IPS-NIHi7 (cell line): ENCODE measurements around the gene LBR.
"Not testable (repeated sequence)": the region's sequence is repeated elsewhere in the genome, so short reads cannot be mapped to it uniquely, and the experiment has no call there.

Experiments used
- DNase-seq: peaks from one replicate; pipeline ENCODE4 v3.0.0; 2012; ENCODE audit warnings: mixed read lengths; ENCODE audit errors: extremely low spot score

LBR gene

DNA sequence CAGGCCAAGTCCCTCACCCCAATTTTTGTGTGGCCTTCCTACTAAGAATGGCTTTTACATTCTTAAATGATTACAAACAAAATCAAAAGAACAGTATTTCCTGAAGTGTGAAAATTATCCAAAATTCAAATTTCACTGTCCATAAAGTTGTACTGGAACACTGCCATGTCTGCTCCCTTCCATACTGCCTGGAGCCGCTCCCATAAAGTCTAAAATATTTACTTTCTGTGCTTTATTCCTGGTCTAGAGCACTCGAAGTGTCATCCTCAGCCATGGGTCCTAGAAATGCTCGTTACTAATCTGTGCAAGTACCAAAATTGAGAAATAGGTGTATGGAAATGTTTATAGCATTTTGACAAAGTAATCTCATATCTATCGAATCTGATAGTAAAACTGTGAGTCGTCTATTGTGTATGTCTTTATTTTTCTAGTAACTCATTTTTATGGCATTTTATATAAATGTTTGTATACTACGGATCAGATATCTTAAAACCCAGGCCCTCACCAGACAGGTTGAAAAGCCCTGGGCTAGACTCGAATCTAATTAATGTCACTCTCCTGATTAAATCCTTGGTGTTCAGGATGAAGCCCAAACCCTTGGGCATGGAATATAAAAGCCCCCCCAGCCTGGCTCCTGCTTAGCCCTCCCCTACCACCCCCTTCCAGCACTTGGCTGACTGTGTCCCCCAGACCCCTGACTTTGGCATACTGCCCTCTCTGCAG is 4.9 kb downstream of the LBR start:
- no peak for DNase-seq

DNA sequence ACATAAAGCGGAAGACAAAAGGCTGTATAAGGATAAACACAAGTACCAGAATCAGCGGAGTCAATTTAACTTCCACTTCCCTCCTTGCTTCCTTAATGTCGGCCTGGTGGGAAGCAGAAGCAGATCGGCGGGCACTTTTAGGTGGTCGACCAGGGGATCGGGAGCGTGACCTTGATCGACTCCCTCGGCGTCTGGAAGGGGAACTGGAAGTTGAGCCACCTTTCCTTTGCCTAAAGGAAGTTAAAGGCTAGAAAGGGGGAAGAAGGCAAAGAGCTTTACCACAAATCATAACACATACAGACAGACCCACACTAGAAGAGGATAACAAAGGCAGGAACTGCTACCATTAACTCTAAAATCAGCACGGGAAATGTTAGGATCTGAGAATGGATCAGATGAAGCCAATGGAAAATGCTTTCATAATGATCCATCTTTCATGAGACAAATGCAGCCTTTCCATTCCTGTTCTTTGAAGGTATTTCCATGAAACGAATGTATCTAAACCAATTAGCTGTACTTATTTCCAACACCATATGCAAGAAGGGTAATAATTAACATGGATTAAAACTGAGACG is 5.7 kb downstream of the LBR start:
- DNase-seq: no peak

DNA sequence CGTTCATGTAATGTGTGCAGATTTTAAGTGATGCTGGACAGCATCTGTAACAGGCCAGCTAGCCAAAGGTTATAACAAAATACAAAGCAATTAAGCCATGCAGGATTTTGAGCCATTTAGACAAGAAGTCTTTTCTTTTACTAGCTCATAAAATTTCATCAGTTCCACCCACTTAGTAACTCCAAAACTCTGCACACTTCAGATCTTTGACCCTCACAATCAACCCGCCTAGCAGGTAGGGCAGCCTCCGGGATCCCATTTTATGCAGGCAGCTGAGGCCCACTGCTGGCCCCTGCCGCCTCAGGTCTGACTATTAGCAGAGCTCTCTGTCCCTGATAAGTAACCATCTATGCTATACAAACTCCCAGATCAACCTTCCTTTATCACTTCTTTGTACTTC is 9.2 kb downstream of the LBR start:
- no peak for DNase-seq

DNA sequence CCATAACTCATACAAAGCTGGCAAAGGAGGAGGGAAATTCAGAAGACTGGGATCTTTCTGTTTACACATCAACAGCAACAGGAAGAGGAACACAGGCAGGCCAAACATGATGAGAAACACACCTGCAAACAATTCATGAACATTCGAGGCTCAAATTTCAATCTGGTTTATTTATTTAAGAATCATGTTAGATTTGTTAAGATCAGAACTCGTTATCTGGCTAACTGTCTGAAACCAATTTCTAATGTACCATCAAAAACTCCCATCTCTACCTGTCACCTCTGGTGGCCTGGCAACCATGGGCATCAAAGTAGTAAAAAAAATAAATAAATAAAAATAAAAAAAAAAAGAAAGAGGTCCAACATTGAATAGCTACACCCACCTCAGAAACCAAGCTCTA is 9.8 kb downstream of the LBR start:
- no peak for DNase-seq

DNA sequence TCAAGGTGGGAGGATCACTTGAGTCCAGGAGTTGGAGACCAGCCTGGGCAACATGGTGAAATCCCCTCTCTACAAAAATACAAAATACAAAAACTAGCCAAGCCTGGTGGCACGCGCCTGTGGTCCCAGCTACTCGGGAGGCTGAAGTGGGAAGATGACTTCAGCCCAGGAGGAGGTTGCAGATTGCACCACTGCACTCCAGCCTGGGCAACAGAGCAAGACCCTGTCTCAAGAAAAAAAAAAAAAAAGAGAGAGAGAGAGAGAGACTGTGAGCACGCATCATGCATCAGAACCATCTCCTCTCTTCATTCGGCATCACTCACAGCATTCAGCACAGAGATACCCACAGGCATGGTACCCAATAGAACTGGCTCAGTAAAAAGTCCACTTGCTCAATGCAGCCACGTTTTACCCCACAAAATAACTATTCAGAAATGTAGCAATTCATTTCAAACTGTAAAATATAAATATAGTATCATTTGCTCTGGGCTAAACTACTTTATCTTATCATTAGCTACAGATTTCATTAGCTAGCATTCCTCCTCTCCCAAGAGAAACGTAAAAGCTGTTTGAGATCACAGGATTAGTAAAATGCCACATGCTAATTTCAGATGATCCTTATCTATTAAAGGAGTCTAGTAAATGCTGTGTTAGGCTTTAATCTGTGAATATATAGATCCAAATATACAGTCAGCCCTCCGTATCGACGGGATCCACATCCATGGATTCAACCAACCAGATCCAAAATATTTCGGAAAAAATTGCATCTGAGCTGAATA is 11.7 kb downstream of the LBR start:
- DNase-seq: no peak

DNA sequence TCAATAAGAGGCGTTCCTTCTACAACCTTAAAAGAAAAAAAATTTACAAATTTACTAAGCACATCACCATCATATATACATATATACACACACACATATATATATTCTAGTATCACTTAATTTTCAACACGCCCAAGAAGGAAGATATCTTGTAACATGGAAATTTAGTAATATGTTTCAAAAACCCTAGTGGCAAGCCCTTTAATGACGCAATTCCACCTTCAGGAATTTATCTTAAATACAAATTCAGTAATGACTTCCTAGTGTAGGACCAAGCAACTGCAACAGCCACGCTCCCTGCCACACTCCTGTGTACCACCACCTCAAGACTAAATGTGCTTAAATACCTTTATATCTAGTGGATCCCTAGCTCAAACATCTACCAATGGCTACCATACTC is 12.5 kb downstream of the LBR start:
- DNase-seq: no peak

DNA sequence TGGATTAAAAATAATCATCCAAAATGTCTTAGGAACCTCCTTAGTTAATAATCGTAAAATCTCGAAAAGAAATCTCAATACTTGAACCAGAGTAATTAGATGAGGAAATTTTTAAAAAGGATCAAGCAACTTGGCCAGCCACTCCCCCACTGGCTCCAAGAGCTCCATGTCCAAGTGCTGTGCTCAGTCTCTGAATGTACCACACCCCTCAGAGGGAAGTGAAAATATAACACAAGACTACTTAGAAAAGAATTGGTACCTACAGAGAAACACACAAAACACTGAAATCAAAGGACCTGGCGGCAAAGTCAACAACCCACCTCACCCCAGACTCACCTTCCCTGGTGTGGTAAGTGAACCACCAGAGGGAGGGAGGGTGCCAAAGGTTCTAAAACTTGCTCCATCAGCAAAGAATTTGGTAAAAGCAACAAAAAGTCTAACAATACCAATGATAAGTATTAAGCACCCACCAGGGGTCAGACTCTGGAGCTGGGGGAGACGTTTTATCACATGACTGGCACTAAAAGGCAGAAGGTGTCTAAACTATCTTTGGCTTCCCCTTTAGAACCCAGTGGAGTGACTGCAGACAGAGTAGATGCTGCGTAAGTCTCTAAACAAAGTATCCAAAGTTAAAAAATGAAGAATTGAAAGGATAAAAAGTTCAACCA is 14.0 kb downstream of the LBR start:
- no peak for DNase-seq

DNA sequence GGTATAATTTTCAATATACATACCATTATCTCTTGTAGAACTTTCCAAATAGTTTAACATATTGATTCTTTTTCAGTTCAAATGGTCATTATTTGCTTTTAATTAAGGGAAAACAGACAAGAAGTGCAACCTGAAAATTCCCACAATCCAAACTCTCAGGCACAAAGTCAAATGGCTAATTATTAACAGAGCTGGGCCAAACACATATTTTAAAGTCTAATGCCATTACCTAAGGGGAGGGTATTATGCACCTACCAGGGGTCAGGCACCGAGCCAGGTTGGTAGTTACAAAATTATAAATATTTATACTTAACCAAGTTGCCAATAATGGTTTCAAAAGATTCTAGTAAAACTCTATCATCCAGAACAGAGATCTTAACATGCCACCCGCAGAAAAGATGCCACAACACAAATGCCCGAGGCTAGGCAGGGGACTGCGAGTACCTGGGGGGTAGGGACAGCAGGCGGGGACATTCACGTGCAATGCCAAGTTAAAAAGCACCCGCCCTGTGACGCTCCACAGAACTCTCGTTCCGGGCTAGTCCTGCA is 15.0 kb downstream of the LBR start:
- DNase-seq: no peak

DNA sequence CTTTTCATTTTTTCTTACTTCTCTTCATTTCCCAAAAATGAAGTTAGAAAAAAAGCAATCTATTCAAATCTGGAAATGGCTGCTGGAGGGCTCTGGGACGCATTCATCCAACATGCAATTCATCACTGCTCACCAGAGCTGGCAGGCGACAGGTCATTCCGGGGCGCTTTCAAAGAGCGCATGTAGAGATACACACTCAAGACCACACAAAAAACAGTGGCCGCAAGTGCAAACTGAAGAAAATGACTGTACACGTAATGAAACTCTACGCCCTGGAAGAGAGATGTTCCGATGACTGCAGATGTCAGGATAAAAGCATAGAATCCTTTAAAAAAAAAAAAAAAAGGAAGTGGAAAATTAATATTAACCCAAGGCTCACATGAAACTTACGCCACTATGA is 15.5 kb downstream of the LBR start:
- no peak for DNase-seq

DNA sequence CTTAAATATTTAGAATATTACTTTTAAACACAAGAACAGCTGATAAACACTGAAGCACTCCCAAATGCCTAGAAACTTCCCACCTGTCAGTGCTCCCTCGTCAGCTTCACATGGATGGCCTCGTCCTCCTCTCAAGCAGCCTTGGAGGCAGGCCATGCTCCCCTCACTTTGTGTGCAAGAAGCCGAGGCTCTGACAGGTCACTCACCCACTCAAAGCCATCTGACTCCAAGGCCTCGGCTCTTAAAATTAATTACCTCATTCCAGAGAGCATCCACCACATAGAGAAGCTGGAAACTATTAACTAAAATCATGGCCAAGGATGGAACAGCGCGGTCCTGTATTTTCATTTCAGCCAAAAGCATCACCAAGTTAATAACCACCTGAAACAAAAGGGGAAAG is 17.8 kb downstream of the LBR start:
- no peak for DNase-seq

DNA sequence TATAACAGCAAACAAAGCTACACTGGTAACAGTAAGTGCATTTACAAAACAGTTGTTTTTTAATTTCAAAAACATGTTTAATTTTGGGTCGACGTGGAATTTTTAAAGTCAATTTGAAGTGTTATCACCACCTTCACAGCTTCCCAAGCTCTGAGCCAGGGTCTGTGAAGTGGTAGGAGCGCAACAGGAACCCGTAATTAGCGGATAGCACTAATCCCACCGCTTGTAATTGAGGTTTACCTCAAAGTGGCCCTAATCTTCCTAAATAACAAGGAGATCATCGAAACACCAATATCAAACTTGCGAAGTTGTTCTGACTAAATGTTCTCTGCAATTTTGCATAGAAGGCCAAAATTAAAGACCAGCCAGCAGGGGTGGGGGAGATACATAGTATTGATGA is 18.8 kb downstream of the LBR start:
- no peak for DNase-seq

DNA sequence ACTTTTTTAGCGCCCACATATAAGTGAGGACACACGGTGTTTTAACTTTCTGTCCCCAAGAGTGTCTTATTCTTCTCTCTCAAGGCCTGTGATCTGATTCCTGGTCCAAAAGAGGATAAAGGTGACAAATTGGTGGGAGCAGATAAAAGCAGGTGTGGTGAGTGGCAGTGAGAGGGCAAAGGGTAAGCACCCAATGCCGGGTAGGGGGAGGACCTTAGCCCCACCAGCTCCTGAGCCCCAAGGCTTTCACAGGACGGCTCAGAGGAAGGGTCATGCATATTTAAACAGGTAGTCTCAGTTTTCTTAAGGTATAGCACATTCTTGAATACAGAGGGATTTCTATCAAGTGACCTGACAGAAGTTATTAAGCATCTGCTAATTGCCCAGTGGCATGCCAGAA is 19.6 kb downstream of the LBR start:
- DNase-seq: no peak

DNA sequence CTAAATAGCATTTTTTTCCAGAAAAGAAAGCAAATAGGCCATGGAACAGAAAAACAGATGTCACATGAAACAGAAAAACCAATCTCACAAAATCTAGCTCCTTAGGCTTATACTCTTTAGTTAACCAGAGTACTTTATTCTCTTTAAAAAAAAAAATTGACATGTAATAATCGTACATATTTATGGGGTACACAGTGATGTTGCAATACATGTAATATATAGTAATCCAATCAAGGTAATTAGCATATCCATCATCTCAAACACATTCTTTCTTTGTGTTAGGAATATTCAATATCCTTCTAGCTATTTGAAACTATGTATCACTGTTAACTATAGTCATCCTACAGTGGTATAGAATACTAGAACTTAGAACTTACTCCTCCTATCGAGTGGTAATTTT is 20.1 kb downstream of the LBR start:
- no peak for DNase-seq

DNA sequence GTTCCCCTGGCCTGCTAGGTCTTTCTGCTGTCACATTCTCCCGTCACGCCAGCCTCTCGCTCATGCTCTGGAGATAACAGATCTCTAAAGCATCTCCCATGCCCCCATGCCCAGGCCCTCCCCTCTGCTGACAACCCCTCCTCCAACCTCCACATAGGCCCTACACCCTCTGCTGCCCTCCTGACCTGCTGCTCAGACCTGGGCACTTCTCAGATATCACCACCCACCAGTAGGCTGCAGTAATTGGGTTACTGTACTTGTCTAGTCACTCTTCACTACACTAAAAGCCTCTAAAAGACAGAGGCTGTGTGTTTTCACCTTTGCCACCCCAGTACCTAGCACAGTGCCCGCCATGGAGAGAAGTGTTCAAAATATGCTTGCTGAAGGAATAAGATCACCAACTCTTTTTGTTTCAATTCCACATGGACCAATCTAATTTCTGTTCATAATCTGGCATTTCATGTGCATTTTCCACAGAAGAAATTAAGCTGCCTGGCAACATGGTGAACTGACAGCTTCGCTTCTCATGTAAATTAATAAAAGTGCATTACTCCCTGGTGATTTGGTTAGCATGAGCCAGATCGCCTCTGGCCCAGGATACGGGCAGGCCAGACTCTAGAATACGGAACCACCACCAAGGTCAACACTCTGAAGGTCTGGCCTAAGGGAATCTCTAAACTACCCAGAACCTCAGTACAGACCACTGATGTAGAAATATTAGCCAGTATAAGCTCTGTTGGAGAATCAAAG is 20.7 kb downstream of the LBR start:
- DNase-seq: no peak

DNA sequence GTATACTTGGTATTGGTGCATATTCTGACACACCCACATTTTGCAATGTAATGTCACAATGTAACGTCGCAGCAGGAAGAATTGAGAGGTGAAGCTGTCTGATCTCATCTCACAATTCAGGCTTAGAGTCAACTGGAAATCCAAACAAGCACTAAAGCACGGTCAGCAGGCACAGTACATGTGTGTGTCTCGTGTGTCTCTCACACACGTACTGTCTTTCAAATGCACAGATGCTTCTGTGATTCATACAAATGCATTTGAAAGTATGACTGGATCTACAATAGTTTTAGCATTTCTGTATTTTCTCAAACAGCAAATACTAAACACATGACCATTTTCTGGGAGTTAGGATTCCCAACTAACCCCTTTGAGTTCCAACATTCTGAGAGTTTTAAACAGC is 26.9 kb downstream of the LBR start:
- no peak for DNase-seq

DNA sequence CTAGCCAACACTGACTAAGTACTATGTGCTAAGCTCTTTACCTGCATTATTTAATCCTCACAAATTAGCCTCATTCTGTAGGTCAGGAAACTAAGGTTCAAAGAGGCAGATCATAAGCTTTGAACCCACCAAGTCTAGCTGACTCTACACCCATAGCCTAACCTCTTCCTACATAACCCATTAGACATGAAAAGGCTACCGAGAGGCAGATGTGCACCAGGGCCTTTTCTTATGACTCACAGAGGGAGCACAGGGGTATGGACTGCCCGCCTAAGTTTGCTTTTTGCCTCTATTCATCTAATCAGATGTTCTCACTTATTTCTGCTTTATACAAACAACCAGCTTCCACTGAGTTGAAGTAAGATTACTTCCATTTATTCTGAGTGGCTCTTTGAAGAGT is 31.5 kb downstream of the LBR start:
- no peak for DNase-seq

DNA sequence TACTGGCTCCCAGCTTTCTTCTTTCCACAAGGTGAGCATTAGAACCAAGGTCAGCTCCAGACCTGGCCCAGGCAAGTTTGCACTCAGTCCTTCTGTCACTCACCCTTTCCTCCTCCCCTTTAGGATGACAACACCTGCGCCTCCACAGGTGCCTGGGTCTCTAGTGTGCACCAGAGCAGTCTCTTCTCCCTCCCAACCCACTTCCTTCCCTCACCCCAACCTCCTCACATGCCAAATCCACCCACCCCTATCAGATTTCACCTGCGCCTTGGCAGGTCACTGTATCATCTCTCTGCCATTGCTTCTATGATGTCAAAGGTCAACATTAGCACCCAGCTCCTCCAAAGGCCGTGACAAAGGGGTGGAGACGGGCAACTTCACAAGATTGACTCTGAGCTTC is 38.0 kb downstream of the LBR start:
- DNase-seq: no peak

DNA sequence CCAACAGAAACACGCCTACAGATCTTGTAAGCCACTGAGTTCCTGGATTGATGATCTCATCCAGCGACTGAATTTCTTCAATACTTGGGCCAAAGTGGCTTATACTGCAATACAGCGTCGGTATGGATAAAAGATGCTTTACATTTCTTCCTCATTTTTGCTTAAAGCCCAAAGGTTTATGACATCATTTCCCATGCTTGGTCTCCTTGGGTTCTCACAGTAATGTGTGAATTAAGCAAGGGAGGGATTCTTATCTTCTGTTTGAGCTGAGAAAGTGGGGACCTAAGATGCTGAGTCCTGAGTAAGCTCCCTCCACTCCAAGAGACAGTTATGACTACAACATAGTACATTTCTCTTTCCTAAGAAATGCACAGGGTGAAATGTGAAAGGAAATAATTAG is 39.5 kb downstream of the LBR start:
- DNase-seq: no peak

DNA sequence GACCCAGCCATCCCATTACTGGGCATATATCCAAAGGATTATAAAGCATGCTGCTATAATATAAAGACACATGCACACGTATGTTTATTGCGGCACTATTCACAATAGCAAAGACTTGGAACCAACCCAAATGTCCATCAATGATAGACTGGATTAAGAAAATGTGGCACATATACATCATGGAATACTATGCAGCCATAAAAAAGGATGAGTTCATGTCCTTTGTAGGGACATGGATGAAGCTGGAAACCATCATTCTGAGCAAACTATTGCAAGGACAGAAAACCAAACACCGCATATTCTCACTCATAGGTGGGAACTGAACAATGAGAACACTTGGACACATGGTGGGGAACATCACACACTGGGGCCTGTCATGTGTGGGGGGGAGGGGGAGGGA is 41.0 kb downstream of the LBR start:
- DNase-seq: not testable (repeated sequence)

DNA sequence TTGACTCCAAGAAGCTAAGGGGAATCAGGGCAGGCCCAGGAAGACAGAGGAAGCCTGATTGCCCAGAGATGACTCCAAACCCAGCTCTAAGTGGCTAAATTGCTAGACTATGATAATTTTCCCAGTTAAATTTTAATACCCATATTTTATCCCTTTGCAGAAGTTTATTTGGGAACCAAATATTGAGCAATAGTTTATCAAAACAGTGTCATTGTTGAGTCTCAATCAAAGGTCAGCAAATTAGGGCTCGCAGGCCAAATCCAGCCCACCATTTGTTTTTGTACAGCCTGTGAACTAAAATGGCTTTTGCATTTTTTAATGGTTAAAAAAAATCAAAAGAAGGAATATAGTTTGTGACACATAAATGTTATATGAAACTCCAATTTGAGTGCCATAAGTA is 47.1 kb downstream of the LBR start:
- no peak for DNase-seq

DNA sequence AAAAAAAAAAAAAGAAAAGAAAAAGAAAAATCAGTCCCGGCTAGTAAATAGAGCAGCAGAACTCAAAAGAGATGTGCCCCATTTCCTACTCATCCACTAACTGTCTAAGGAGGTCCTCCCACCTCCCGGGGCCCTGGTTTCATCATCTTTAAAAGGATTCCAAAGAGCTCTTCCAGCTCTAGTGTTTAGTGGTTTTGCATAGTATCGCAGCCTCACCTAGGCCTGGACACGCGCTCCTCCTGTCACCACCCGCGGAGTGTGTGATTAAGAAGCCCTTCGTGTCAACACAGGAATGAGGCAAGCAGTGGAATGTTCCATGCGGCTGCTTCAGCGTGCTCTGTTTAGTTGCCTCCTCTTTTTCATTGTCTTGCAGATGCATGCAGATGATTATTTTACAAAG is 49.0 kb downstream of the LBR start:
- peak; percentile 87 for DNase-seq

DNA sequence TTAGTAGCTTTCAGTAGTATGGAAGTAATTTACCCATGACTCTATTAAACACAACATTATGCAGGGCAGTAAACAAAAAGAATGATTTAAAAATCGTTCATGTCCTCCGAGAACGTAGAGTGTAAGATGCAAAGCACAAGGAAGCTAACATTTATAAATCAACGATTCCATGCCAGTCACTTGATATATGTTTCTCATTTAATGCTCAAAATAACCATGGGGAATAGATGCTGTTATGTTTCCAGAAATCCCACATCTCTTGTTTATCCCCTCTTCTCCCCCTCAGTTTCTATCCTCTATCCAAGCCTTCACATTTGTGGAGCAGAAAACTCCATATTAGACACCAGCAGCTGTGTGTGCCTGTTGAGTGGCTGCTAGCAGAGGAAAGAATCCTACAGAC is 52.8 kb downstream of the LBR start:
- no peak for DNase-seq
